CD8-positive, alpha-beta memory T cell (primary cell): ENCODE data around the gene CRK. TPM values are rescaled to one million over a fixed set of nuclear protein-coding genes. Genes with fewer than 3 reads are reported as not detected.
A peak's percentile ranks its signal among the peaks of the same experiment; 100 is the strongest.

Experiments
- CTCF ChIA-PET: fragments of 350-600 bp; sonication (Branson Sonifier 250); formaldehyde crosslinking; loops from one replicate; lab custom pipeline; 2021; ENCODE audit warnings: antibody characterized with exemption; lab: Charles Lee
- POLR2A ChIA-PET: fragments of 350-600 bp; sonication (Branson Sonifier 250); formaldehyde crosslinking; loops from one replicate; lab custom pipeline; 2021; ENCODE audit warnings: antibody characterized with exemption; lab: Charles Lee
- DNase-seq, 5 donors: peaks; one replicate each; pipeline versions ENCODE4 v3.0.0 to v3.0.0-alpha.2; 2020 to 2022; ENCODE audit warnings: mixed read lengths in 1 of 5
- H3K27ac ChIP-seq: one replicate; pipeline ENCODE4 v1.7.0; 2013; ENCODE audit warnings: low read depth, mild to moderate bottlenecking, low read length, moderate library complexity
- H3K27me3 ChIP-seq: 2 replicates; pipeline ENCODE4 v1.7.0; 2013; ENCODE audit warnings: low read length, mild to moderate bottlenecking; ENCODE audit not compliant: insufficient read depth, poor library complexity, severe bottlenecking
- H3K36me3 ChIP-seq: 2 replicates; pipeline ENCODE4 v1.7.0; 2013; ENCODE audit warnings: mild to moderate bottlenecking, low read length, moderate library complexity; ENCODE audit not compliant: insufficient read depth
- H3K4me1 ChIP-seq: 2 replicates; pipeline ENCODE4 v1.7.0; 2013; ENCODE audit warnings: mild to moderate bottlenecking, low read length, moderate library complexity; ENCODE audit not compliant: insufficient read depth
- H3K4me3 ChIP-seq: 2 replicates; pipeline ENCODE4 v1.7.0; 2013; ENCODE audit warnings: mild to moderate bottlenecking, low read length
- H3K9me3 ChIP-seq: 2 replicates; pipeline ENCODE4 v1.7.0; 2013; ENCODE audit warnings: mild to moderate bottlenecking, low read length
- H3K27ac Mint-ChIP-seq, 8 donors: one replicate each; pipeline ENCODE4 v1.8.0; 2020 to 2021; ENCODE audit warnings: mixed read lengths in 8 of 8, mild to moderate bottlenecking in 6 of 8, inconsistent platforms in 3 of 8, moderate library complexity in 3 of 8
- H3K27me3 Mint-ChIP-seq, 2 donors: one replicate each; pipeline ENCODE4 v1.8.0; 2020 to 2021; ENCODE audit warnings: mixed read lengths in 2 of 2, mild to moderate bottlenecking in 1 of 2, moderate library complexity in 1 of 2
- H3K36me3 Mint-ChIP-seq, 3 donors: one replicate each; pipeline ENCODE4 v1.8.0; 2020 to 2021; ENCODE audit warnings: mixed read lengths in 3 of 3, inconsistent platforms in 1 of 3, mild to moderate bottlenecking in 1 of 3
- H3K4me1 Mint-ChIP-seq, 3 donors: one replicate each; pipeline ENCODE4 v1.8.0; 2020 to 2021; ENCODE audit warnings: mixed read lengths in 3 of 3, inconsistent platforms in 1 of 3, mild to moderate bottlenecking in 1 of 3
- H3K4me3 Mint-ChIP-seq, 7 donors: one replicate each; pipeline ENCODE4 v1.8.0; 2020 to 2021; ENCODE audit warnings: mixed read lengths in 7 of 7, mild to moderate bottlenecking in 6 of 7, moderate library complexity in 4 of 7, inconsistent platforms in 2 of 7
- H3K9me3 Mint-ChIP-seq, 5 donors: one replicate each; pipeline ENCODE4 v1.8.0; 2020 to 2022; ENCODE audit warnings: mixed read lengths in 5 of 5, mild to moderate bottlenecking in 3 of 5, moderate library complexity in 2 of 5, inconsistent platforms in 1 of 5
- polyA plus RNA-seq: library from polyadenylated mRNA; unstranded; fragments of 300-500 nt; fragmentation: Illumina TruSeq; gene quantifications from one replicate; pipeline ENCODE4 v1.2.3, GENCODE V29; 2021
- total RNA-seq, 2 experiments: library from RNA; stranded (reverse); gene quantifications; one replicate each; pipeline ENCODE4 v1.2.3, GENCODE V29; 2021

CRK gene
- 10 to 100 TPM; 25.3 to 28.8 TPM for total RNA-seq
- 24.6 TPM for polyA plus RNA-seq

DNA sequence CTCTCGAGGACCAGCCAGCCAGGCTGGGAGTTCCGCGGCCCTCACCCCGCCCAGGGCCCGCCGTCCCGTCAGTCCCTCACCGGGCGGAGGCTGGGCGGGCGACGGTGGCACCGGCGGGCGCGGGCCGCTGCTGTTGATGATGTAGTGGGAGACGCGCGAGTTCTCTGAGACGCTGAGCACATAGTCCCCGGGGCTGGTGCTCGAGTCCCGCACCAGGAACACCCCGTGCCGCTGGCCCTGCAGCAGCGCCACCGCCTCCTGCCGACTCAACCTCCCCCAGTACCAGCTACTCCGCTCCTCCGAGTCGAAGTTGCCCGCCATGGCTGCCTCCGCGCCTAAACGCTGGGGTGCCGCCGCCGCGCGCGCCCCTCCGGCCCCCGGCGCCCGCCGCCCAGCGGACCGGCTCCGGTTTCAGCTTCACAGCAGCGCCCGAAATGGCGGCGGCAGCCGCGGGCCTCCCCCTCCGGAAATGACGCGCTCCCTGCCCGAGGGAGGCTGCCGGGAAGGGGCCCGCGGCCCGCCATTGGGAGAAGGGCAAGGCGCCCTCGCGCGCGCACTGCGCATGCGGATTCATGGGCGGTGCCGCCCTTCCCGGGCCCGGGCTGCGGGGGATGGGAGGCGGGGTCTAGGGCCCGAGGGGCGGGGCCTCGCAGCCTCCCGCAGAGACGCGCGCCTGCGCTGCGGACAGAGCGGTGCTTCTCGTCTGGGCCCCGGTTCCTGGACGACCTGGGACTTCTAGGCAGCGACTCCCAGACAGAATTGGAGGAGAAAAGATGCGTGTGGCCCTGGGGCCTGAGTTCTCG, at the start of gene CRK:
TSS of gene CRK (minus strand) at position 436 of the 803 bp plus-strand sequence. CDS start at position 321, 115 bp downstream.
- Histone ChIP-seq H3K4me3 (peak within 1 kb of the TSS; percentile 89), H3K27ac (peak within 1 kb of the TSS; percentile 85), H3K27me3 (no peaks in the 10 kb centered on the region), H3K36me3 (no peaks in the 10 kb centered on the region), H3K4me1 (peaks cover 34% of the 10 kb centered on the region), H3K9me3 (no peaks in the 10 kb centered on the region)
- POLR2A ChIA-PET: interaction anchor here (0.6 to 1.5 kb wide), 6 partner anchors 11 to 112 kb away, joined by 3 to 10 read pairs (median 4); partner anchors contain the start of genes INPP5K and YWHAE
- H3K9me3 Mint-ChIP-seq: no peaks in the 10 kb centered on the region
- peak within 1 kb of the TSS; percentile 88 to 97 (median 92) for H3K4me3 Mint-ChIP-seq
- peaks cover 38 to 50% (median 47%) of the 10 kb centered on the region in 3 donors for H3K4me1 Mint-ChIP-seq
- peak; percentile 98 to 99 (median 98) for DNase-seq
- H3K27ac Mint-ChIP-seq: peak within 1 kb of the TSS; percentile 87 to 97 (median 92)
- H3K36me3 Mint-ChIP-seq: peaks cover 0 to 27% (median 2%) of the 10 kb centered on the region in 3 donors
- peaks cover 3 to 8% of the 10 kb centered on the region in 2 donors for H3K27me3 Mint-ChIP-seq
- CTCF ChIA-PET: interaction anchor here (0.7 to 1.3 kb wide), 4 partner anchors 14 to 91 kb away, joined by 3 to 4 read pairs (median 3); no protein-coding TSS in a partner anchor

DNA sequence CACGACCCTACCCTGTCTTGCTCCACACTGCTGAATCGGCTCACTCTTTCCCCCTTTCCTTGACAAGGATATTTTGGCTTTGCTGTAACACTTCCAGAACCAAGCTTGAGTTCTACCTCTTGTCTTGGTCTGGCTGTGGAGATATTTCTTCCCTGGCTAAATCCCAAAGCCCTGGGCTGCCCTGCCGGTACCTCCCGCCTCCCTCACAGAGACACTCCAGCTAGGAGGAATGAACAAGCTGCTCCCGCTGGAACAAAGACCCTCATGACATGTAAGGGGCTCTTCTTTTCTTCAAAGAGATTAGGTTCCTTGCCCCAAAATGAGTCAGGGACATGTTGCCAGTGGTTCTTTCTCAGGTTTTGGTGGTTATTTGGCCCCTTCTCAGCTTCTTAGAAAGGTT, 49.6 kb upstream of the CRK start:
- Mint-ChIP-seq H3K27me3 (no peaks in the 10 kb centered on the region), H3K9me3 (no peaks in the 10 kb centered on the region), H3K4me3 (no peak overlapping the region), H3K27ac (peak overlapping the region in 1 of 8 donors; percentile 90), H3K36me3 (peaks cover 0 to 67% (median 8%) of the 10 kb centered on the region in 3 donors), H3K4me1 (peaks cover 4 to 10% (median 9%) of the 10 kb centered on the region in 3 donors)
- no peaks in the 10 kb centered on the region for H3K27me3 ChIP-seq
- H3K9me3 ChIP-seq: no peaks in the 10 kb centered on the region
- ChIA-PET CTCF (interaction anchor here (1.4 to 2.3 kb wide), 3 partner anchors 10 to 140 kb away, joined by 3 to 8 read pairs (median 4); partner anchors contain the start of gene INPP5K), POLR2A (interaction anchor here (1.7 kb wide), 1 partner anchor 12 kb away, joined by 4 read pairs; no protein-coding TSS in a partner anchor)
- H3K4me1 ChIP-seq: no peaks in the 10 kb centered on the region
- H3K27ac ChIP-seq: no peak overlapping the region
- no peak overlapping the region for H3K4me3 ChIP-seq
- no peak for DNase-seq
- peaks cover 20% of the 10 kb centered on the region for H3K36me3 ChIP-seq

DNA sequence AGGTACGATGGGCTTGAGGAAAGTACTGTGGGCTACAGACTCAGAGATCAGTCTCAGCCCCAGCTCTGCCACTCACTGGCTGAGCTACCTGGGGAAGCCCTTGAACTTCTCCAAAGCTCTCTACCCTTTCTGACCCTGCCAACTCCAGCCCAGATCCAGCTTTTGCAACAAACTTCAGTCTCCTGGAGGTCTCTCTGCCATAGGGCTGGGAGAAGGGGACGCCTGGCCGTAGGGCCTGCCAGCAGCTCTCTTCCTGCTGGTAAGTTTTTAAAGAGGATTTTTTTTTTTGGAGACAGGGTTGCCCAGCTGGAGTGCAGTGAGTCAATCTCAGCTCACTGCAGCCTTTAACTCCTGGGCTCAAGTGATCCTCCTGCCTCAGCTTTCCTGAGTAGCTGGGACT, 48.8 kb upstream of the CRK start:
- no peaks in the 10 kb centered on the region for H3K4me1 ChIP-seq
- no peak overlapping the region for H3K27ac ChIP-seq
- no peaks in the 10 kb centered on the region for H3K9me3 ChIP-seq
- ChIA-PET POLR2A (interaction anchor here (1.7 kb wide), 1 partner anchor 11 kb away, joined by 4 read pairs; no protein-coding TSS in a partner anchor), CTCF (interaction anchor here (1.4 to 2.3 kb wide), 3 partner anchors 11 to 140 kb away, joined by 3 to 8 read pairs (median 4); partner anchors contain the start of gene INPP5K)
- H3K4me3 ChIP-seq: no peak overlapping the region
- Mint-ChIP-seq H3K27ac (no peak overlapping the region), H3K9me3 (no peaks in the 10 kb centered on the region), H3K4me3 (no peak overlapping the region), H3K36me3 (peaks cover 0 to 65% (median 8%) of the 10 kb centered on the region in 3 donors), H3K27me3 (no peaks in the 10 kb centered on the region), H3K4me1 (peaks cover 4 to 8% (median 8%) of the 10 kb centered on the region in 3 donors)
- DNase-seq: no peak
- peaks cover 18% of the 10 kb centered on the region for H3K36me3 ChIP-seq
- H3K27me3 ChIP-seq: no peaks in the 10 kb centered on the region

DNA sequence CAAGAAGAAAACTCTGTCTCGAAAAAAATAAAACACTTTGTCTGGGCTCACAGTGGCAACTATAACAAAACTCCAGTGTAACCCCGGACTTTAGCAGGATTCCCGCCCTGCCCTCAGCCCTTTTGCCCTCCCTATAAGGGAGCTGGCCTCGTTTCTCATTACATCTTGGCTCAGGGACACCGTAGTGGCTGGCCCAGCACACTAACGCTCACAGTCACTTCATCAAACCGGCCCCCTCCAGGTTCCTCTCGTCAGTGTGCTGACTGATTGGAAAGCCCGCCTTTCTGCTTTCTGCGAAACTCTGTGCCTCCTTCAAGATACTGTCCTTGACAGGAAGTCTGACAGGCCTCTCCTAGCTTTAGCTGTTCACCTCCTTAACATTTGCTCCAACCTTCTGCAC, 47.7 kb upstream of the CRK start:
- Mint-ChIP-seq H3K9me3 (no peaks in the 10 kb centered on the region), H3K36me3 (peaks cover 0 to 64% (median 4%) of the 10 kb centered on the region in 3 donors), H3K27ac (no peak overlapping the region), H3K4me1 (no peaks in the 10 kb centered on the region), H3K4me3 (no peak overlapping the region), H3K27me3 (no peaks in the 10 kb centered on the region)
- Histone ChIP-seq H3K27me3 (no peaks in the 10 kb centered on the region), H3K36me3 (peaks cover 10% of the 10 kb centered on the region), H3K27ac (no peak overlapping the region), H3K9me3 (no peaks in the 10 kb centered on the region), H3K4me1 (no peaks in the 10 kb centered on the region), H3K4me3 (no peak overlapping the region)
- POLR2A ChIA-PET: no interaction called here
- CTCF ChIA-PET: interaction anchor here (1.3 to 2.3 kb wide), 2 partner anchors 12 to 138 kb away, joined by 4 to 8 read pairs; partner anchors contain the start of gene INPP5K
- DNase-seq: no peak

DNA sequence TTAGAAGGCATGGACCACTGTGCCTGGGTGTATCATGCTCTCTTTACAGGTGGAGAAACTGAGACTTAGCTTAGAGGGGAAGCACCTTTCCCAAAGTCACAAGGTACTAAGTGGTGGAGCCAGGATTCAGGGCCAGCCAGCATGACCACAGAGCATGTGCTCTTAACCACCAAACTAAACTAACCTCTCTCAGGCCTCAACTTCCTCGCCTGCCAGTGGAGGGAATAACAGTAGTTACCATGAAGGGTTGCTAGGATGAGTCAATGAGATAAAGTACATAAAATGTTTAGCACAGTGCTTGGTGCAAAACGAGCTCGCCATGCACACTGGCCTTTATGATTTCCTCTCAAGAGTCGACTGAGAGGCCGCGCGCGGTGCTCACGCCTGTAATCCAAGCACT, 42.8 kb upstream of the CRK start:
- H3K9me3 Mint-ChIP-seq: no peaks in the 10 kb centered on the region

DNA sequence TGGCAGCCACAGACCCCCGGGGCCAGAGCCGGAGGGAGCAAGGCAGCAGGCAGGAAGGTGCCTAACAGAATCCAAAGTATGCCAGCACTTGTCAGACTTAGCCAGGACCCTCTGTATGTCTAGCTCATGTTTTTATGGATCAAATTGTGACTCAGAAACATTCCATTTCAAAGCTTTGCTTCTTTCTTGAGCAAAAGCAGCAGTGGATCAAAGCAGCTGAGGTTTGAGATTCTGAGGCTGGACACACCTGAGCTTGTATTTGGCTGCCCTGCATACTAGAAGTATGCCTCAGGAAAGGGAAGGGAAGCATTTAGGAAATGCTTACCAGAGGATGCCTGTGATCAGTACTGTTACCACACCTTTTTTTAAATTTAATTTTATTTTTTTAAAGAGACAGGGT, 42.2 kb upstream of the CRK start:
- ChIA-PET POLR2A (no interaction called here), CTCF (no interaction called here)
- Mint-ChIP-seq H3K9me3 (no peaks in the 10 kb centered on the region), H3K36me3 (peaks cover 0 to 52% (median 4%) of the 10 kb centered on the region in 3 donors), H3K4me3 (no peak overlapping the region), H3K27ac (peak overlapping the region in 1 of 8 donors; percentile 87), H3K27me3 (no peaks in the 10 kb centered on the region), H3K4me1 (peaks cover 0 to 3% (median 0%) of the 10 kb centered on the region in 3 donors)
- Histone ChIP-seq H3K4me1 (no peaks in the 10 kb centered on the region), H3K9me3 (no peaks in the 10 kb centered on the region), H3K4me3 (no peak overlapping the region), H3K27me3 (no peaks in the 10 kb centered on the region), H3K36me3 (peaks cover 14% of the 10 kb centered on the region), H3K27ac (no peak overlapping the region)
- no peak for DNase-seq

More for the DNA sequence above, 42.8 kb upstream of the CRK start:
- CTCF ChIA-PET: no interaction called here
- Mint-ChIP-seq H3K27me3 (no peaks in the 10 kb centered on the region), H3K4me3 (no peak overlapping the region), H3K4me1 (no peaks in the 10 kb centered on the region), H3K36me3 (peaks cover 0 to 55% (median 4%) of the 10 kb centered on the region in 3 donors), H3K27ac (peak overlapping the region in 2 of 8 donors; percentile 19 to 89)
- H3K4me3 ChIP-seq: no peak overlapping the region
- H3K36me3 ChIP-seq: peaks cover 14% of the 10 kb centered on the region
- no peak overlapping the region for H3K27ac ChIP-seq
- H3K4me1 ChIP-seq: no peaks in the 10 kb centered on the region
- DNase-seq: no peak
- POLR2A ChIA-PET: no interaction called here
- no peaks in the 10 kb centered on the region for H3K27me3 ChIP-seq
- no peaks in the 10 kb centered on the region for H3K9me3 ChIP-seq

DNA sequence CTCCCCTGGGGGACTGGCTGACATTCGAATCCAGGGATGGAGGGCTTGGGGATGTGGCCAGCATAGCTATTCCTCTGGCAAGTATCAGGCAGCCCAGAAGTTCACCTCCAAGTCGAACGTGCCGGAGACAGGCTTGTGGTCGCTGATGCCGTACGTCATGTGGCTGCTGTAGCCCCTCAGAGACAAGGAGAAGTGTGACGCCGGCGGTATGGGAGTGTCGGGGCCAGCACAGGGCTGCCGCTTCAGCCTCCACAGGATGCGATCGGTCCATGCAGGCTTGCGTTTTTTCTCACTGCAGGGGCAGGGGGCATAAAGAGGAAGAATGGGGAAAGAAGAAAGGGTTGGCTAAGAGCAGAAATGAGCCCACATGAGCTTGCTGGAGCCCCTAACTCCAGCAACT, 41.8 kb upstream of the CRK start:
- POLR2A ChIA-PET: no interaction called here
- no peaks in the 10 kb centered on the region for H3K9me3 Mint-ChIP-seq
- no peaks in the 10 kb centered on the region for H3K9me3 ChIP-seq
- H3K4me3 Mint-ChIP-seq: no peak overlapping the region
- H3K36me3 ChIP-seq: peaks cover 14% of the 10 kb centered on the region
- CTCF ChIA-PET: no interaction called here
- H3K4me1 Mint-ChIP-seq: peaks cover 0 to 7% (median 0%) of the 10 kb centered on the region in 3 donors
- H3K36me3 Mint-ChIP-seq: peaks cover 0 to 52% (median 4%) of the 10 kb centered on the region in 3 donors
- H3K27me3 Mint-ChIP-seq: no peaks in the 10 kb centered on the region
- H3K27me3 ChIP-seq: no peaks in the 10 kb centered on the region
- H3K27ac ChIP-seq: no peak overlapping the region
- DNase-seq: no peak
- no peak overlapping the region for H3K4me3 ChIP-seq
- peak overlapping the region in 1 of 8 donors; percentile 87 for H3K27ac Mint-ChIP-seq
- H3K4me1 ChIP-seq: peaks cover 3% of the 10 kb centered on the region

DNA sequence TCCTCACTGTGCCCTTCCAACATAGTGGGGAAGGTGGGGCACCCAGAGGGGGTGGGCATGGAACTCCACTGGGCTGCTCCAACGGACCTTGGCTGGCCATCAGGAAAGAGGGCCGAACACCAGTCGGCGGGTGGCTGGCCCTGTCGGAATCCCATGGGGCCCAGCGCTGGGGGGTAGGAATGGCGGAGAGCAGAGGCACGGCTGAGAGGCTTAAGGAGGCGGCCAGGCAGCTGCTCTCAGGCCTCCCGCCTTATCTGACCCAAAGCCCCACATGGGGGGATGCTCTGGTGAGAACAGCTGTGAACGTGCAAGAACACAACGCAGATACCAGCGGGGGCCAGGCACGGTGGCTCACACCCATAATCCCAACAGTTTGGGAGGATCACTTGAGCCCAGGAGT, 40.8 kb upstream of the CRK start:
- Mint-ChIP-seq H3K4me3 (no peak overlapping the region), H3K9me3 (no peaks in the 10 kb centered on the region), H3K27ac (peak overlapping the region in 1 of 8 donors; percentile 42), H3K36me3 (peaks cover 0 to 49% (median 4%) of the 10 kb centered on the region in 3 donors), H3K27me3 (no peaks in the 10 kb centered on the region), H3K4me1 (peaks cover 2 to 14% (median 3%) of the 10 kb centered on the region in 3 donors)
- no peaks in the 10 kb centered on the region for H3K9me3 ChIP-seq
- H3K4me1 ChIP-seq: peaks cover 13% of the 10 kb centered on the region
- POLR2A ChIA-PET: no interaction called here
- no peak for DNase-seq
- H3K36me3 ChIP-seq: peaks cover 14% of the 10 kb centered on the region
- H3K27ac ChIP-seq: no peak overlapping the region
- CTCF ChIA-PET: no interaction called here
- H3K4me3 ChIP-seq: no peak overlapping the region
- H3K27me3 ChIP-seq: no peaks in the 10 kb centered on the region
